ENCODE results near the gene SLC6A3. TPM values are rescaled to one million over a fixed set of nuclear protein-coding genes. Genes with fewer than 3 reads are reported as not detected.

Gene SLC6A3
- total RNA-seq, 1 experiment from 2014 or later, result 0.74 TPM

DNA sequence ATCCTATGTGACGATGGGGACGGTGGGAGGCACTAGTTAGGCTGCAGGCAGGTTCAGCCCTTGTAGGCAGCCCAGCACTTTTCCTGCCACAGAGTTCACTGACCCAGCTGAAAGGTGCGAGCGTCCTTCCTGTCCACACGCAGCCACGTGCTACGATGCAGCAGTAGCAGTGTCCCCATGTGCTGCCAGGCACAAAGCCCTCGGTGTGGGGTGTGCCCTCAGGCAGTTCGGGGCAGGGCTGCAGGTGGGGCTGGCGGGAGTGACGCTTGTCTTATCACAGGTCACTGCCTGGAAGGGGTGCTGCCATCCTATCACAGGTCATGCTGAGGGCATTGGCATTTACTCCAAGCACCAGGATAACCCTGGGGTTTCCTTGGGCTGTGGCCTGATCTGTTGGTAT is 53.5 kb downstream of the SLC6A3 start (continued):
- TF ChIP-seq, protein P1, sequence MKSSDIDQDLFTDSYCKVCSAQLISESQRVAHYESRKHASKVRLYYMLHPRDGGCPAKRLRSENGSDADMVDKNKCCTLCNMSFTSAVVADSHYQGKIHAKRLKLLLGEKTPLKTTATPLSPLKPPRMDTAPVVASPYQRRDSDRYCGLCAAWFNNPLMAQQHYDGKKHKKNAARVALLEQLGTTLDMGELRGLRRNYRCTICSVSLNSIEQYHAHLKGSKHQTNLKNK (CRISPR knock-in tag; IDR thresholded peaks at IDR 0.05), result no peak
- TF ChIP-seq, protein P2, sequence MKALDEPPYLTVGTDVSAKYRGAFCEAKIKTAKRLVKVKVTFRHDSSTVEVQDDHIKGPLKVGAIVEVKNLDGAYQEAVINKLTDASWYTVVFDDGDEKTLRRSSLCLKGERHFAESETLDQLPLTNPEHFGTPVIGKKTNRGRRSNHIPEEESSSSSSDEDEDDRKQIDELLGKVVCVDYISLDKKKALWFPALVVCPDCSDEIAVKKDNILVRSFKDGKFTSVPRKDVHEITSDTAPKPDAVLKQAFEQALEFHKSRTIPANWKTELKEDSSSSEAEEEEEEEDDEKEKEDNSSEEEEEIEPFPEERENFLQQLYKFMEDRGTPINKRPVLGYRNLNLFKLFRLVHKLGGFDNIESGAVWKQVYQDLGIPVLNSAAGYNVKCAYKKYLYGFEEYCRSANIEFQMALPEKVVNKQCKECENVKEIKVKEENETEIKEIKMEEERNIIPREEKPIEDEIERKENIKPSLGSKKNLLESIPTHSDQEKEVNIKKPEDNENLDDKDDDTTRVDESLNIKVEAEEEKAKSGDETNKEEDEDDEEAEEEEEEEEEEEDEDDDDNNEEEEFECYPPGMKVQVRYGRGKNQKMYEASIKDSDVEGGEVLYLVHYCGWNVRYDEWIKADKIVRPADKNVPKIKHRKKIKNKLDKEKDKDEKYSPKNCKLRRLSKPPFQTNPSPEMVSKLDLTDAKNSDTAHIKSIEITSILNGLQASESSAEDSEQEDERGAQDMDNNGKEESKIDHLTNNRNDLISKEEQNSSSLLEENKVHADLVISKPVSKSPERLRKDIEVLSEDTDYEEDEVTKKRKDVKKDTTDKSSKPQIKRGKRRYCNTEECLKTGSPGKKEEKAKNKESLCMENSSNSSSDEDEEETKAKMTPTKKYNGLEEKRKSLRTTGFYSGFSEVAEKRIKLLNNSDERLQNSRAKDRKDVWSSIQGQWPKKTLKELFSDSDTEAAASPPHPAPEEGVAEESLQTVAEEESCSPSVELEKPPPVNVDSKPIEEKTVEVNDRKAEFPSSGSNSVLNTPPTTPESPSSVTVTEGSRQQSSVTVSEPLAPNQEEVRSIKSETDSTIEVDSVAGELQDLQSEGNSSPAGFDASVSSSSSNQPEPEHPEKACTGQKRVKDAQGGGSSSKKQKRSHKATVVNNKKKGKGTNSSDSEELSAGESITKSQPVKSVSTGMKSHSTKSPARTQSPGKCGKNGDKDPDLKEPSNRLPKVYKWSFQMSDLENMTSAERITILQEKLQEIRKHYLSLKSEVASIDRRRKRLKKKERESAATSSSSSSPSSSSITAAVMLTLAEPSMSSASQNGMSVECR (CRISPR knock-in tag; IDR thresholded peaks at IDR 0.05; ENCODE audit: borderline replicate concordance), result no peak
- TF ChIP-seq ZNF219 (CRISPR knock-in tag; IDR thresholded peaks at IDR 0.05; ENCODE audit: borderline replicate concordance), result no peak
- TF ChIP-seq TP53 (CRISPR knock-in tag; IDR thresholded peaks at IDR 0.05), result no peak
- TF ChIP-seq CREB1 (CRISPR knock-in tag; IDR thresholded peaks at IDR 0.05), result no peak

DNA sequence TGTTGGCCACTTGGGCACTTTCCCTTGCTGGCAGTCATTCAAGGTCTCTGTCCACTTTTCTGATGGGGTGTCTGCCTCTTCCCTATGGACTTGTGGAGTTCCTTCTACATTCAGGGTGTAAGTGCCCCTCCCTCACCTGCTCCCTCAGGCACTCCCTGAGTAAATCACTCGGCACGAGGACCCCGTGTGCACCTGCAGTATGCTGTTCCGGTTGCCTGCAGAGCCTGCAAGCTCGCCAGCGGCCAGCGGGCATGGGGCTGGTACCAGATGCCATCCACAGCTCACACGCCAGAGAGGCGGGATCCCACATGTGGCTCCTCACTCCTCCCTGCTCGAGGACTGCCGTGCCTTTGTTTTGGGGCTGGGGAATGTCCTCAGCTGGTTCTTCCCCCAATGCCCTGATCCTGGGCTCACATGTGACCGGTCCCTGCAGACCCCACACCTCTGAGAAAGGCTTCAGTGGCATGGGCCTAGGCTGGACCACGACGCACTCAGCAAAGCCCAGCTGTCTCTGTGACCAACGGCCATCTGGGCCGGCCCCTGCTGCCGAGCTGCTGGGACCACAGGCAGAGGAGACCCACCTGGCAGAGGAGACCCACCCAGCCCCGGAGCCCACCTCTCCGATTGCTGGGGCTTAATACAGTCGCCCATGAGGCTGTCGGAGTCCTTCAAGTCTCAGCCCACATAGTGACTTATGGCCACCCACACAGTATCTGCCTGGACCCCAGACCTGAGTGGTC is 54.2 kb downstream of the SLC6A3 start:
- DNase-seq (ENCODE audit: low spot score) (no peak), ATAC-seq (no peak)
- no peak overlapping the region for H3K4me3 Mint-ChIP-seq
- CTCF ChIA-PET, result interaction anchor here (1.9 kb wide), 1 partner anchor 11 kb away, joined by 9 read pairs; no protein-coding TSS in a partner anchor
- H3K36me3 Mint-ChIP-seq, result no peaks in the 10 kb centered on the region
- POLR2A ChIA-PET, result no interaction called here
- TF ChIP-seq FOXP1 (CRISPR knock-in tag; IDR thresholded peaks at IDR 0.05; ENCODE audit: borderline replicate concordance) (no peak), NR2C2 (CRISPR knock-in tag; IDR thresholded peaks at IDR 0.05) (no peak), GRHL2 (CRISPR knock-in tag; IDR thresholded peaks at IDR 0.05; ENCODE audit: insufficient replicate concordance, severe bottlenecking) (no peak), IRF2 (CRISPR knock-in tag; IDR thresholded peaks at IDR 0.05; ENCODE audit: borderline replicate concordance, low read depth) (no peak), NFATC4 (CRISPR knock-in tag; IDR thresholded peaks at IDR 0.05) (no peak), GTF2I (CRISPR knock-in tag; conservative IDR thresholded peaks at IDR 0.05) (no peak)
- TF ChIP-seq, protein P3, sequence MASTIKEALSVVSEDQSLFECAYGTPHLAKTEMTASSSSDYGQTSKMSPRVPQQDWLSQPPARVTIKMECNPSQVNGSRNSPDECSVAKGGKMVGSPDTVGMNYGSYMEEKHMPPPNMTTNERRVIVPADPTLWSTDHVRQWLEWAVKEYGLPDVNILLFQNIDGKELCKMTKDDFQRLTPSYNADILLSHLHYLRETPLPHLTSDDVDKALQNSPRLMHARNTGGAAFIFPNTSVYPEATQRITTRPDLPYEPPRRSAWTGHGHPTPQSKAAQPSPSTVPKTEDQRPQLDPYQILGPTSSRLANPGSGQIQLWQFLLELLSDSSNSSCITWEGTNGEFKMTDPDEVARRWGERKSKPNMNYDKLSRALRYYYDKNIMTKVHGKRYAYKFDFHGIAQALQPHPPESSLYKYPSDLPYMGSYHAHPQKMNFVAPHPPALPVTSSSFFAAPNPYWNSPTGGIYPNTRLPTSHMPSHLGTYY (CRISPR knock-in tag; IDR thresholded peaks at IDR 0.05), result no peak
- H3K9me3 Mint-ChIP-seq, result no peaks in the 10 kb centered on the region
- H3K27me3 Mint-ChIP-seq (ENCODE audit: low read depth), result peaks cover 34% of the 10 kb centered on the region
- H3K4me1 Mint-ChIP-seq, result peaks cover 9% of the 10 kb centered on the region
- H3K27ac Mint-ChIP-seq, result no peak overlapping the region

DNA sequence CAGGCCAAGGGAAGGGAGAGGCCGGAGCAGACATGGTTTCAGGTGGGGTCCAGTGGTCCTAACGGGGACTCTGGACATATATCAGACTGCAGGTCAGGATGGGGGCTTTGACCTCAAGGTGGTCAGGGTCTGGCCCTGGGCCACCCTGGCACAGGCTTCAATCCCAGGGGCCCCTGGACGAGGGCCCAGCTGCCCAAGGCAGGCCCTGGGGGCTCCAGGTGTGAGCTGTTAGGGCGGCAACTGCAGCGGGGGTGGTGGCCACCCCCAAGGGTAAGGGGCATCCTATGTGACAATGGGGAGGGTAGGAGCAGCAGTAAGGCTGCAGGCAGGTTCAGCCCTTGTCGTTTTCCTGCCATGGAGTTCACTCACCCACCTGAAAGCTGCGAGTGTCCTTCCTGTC is 54.9 kb downstream of the SLC6A3 start:
- DNase-seq (ENCODE audit: low spot score), result no peak
- CTCF ChIA-PET, result interaction anchor here (1.9 kb wide), 1 partner anchor 10 kb away, joined by 9 read pairs; no protein-coding TSS in a partner anchor
- Mint-ChIP-seq H3K9me3 (no peaks in the 10 kb centered on the region), H3K4me1 (peaks cover 13% of the 10 kb centered on the region), H3K27me3 (ENCODE audit: low read depth) (peaks cover 38% of the 10 kb centered on the region), H3K27ac (no peak overlapping the region), H3K4me3 (no peak overlapping the region), H3K36me3 (no peaks in the 10 kb centered on the region)
- TF ChIP-seq ZNF396 (CRISPR knock-in tag; IDR thresholded peaks at IDR 0.05; ENCODE audit: borderline replicate concordance) (no peak), JUN (CRISPR knock-in tag; IDR thresholded peaks at IDR 0.05) (no peak), ZNF317 (CRISPR knock-in tag; IDR thresholded peaks at IDR 0.05; ENCODE audit: borderline replicate concordance, low read depth) (no peak), SOX15 (CRISPR knock-in tag; IDR thresholded peaks at IDR 0.05) (no peak)
- TF ChIP-seq, protein P4, sequence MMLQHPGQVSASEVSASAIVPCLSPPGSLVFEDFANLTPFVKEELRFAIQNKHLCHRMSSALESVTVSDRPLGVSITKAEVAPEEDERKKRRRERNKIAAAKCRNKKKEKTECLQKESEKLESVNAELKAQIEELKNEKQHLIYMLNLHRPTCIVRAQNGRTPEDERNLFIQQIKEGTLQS (CRISPR knock-in tag; conservative IDR thresholded peaks at IDR 0.05), result no peak
- TF ChIP-seq, protein P5, sequence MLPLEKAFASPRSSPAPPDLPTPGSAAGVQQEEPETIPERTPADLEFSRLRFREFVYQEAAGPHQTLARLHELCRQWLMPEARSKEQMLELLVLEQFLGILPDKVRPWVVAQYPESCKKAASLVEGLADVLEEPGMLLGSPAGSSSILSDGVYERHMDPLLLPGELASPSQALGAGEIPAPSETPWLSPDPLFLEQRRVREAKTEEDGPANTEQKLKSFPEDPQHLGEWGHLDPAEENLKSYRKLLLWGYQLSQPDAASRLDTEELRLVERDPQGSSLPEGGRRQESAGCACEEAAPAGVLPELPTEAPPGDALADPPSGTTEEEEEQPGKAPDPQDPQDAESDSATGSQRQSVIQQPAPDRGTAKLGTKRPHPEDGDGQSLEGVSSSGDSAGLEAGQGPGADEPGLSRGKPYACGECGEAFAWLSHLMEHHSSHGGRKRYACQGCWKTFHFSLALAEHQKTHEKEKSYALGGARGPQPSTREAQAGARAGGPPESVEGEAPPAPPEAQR (CRISPR knock-in tag; IDR thresholded peaks at IDR 0.05), result no peak
- POLR2A ChIA-PET, result no interaction called here
- no peak for ATAC-seq
